Cerebellar cortex (tissue), 1 donor: ENCODE results near the gene IDE.
"Not testable (repeated sequence)": the region's sequence is repeated elsewhere in the genome, so short reads cannot be mapped to it uniquely, and the experiment has no call there.

Experiments used
- DNase-seq: peaks from one replicate; pipeline ENCODE4 v3.0.0-alpha.2; 2015; ENCODE audit warnings: low spot score

Gene IDE

DNA sequence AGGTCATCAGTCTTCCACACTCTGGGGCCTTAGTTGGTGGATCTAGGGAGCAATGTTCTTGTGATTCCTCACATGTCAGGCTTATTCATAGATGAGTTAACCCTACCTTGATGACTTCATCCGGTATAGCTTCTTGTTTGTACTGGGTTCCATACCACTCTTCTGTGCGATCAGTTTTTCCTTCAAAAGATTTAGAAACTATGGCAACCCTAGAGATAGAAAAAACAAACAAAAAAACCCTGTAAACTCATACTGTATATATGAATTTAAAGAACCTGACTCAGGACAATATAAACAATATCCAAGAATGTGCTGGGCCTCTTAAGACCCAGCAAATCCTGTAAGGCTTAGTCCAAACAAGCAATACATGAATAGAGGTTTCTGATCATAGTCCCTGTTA lies 83.5 kb downstream of the IDE start:
- no peak for DNase-seq

- no peak for DNase-seq
These were observed 87.3 kb downstream of the IDE start for GRCh38 chr10:92486637-92487036.

DNA sequence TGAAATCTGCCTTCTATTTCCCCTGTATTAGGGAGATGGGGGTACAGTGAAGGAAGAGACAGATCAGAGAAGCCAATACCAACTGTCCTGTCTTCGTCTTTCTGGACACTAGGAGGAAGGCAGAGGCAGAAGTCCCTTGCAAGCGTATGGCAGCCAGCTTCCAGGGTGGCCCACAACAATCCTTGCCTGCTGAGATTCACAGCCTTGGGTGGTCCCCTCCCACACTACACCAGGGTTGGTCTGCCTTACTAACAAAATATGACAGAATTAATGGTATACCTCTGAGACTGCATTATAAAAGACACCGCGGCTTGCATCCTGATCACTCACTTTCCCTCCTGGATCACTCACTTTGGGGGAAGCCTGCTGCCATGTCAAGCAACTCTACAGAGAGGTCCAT lies 90.4 kb downstream of the IDE start:
- no peak for DNase-seq

DNA sequence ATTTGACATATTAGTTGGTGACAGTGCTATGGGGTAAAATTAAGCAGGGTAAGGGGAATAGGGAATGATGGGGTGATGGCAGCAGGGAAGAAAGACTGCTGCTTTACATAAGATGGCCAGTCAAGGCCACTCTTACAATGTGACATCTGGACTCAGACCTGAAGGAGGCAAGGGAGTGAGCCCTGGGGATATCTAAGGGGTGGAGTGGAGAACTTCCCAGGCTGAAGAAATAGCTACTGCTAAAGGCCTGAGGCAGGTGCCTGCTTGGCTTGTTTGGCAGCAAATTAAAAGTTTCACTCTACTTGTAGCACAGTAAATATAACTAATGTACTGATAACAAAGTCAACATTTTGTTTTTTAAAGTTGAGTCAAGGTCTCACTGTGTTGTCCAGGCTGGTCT lies 93.5 kb downstream of the IDE start:
- no peak for DNase-seq

- DNase-seq = no peak
These were observed 94.3 kb downstream of the IDE start for GRCh38 chr10:92479547-92479946.

- DNase-seq = no peak
These were observed 95.4 kb downstream of the IDE start for GRCh38 chr10:92478536-92478935.

GRCh38 chr10:92475357-92475868 lies 98.5 kb downstream of the IDE start:
- DNase-seq = no peak

DNA sequence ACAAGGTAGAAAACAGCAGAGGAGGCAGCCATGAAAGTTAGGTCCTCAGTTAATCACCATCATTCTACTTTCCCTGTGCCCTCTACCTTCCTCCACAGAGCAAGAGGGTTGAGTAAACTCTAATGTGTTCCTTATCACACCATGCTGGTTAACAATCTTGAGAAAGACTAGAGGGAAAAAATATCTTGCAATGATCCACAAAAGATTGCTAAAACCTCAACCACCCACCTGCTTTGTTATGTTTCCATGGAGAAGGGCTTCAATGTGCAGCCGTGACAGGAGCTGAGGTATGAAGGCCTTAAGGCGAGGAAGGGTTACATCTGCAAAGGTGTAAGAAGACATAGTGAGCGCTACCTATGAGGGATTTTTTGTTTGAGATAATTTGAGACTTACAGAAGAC lies 103.9 kb downstream of the IDE start:
- DNase-seq = no peak

GRCh38 chr10:92464364-92464763 lies 109.5 kb downstream of the IDE start:
- no peak for DNase-seq

- DNase-seq = no peak
These were observed 110.3 kb downstream of the IDE start for GRCh38 chr10:92463582-92463981.

DNA sequence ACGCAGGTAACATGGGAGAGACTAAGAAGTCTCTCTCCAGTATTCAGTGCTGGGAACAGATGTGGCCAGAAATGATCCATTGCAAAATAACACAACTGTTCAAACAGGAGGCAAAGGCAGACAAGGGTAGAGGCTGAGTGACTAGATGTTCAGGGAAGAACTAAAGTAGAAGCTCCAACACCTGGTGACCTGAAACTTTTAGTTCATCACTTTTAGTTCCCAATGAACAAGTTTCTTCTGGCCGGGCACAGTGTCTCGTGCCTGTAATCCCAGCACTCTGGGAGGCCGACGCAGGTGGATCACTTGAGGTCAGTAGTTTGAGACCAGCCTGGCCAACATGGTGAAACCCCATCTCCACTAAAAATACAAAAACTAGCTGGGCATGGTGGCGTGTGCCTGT lies 118.9 kb downstream of the IDE start:
- not testable (repeated sequence) for DNase-seq

DNA sequence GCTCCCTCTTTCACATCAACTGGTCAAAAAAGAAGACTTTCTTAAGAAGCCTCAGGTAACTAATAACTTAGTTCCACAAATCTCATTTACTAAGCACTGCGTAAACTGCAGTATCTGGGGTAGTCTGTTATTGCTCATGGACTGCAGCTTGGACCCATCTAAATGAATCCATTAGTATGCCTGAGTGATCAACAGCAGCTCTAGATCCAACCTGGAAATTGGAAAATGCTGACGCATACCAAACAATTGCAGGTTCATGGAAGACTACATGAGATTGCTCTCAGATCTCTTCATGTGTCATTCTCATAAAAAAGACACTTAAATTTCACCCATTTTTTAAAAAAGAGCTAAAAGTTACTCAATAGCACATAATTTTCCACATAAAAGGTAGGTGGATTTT lies 121.6 kb downstream of the IDE start:
- no peak for DNase-seq

- DNase-seq = no peak
These were observed 122.5 kb downstream of the IDE start for GRCh38 chr10:92451431-92451830.

GRCh38 chr10:92450896-92451295 lies 123.0 kb downstream of the IDE start:
- no peak for DNase-seq

GRCh38 chr10:92440578-92440977 lies 133.3 kb downstream of the IDE start:
- DNase-seq = no peak

GRCh38 chr10:92438220-92438619 lies 135.7 kb downstream of the IDE start:
- DNase-seq = no peak

DNA sequence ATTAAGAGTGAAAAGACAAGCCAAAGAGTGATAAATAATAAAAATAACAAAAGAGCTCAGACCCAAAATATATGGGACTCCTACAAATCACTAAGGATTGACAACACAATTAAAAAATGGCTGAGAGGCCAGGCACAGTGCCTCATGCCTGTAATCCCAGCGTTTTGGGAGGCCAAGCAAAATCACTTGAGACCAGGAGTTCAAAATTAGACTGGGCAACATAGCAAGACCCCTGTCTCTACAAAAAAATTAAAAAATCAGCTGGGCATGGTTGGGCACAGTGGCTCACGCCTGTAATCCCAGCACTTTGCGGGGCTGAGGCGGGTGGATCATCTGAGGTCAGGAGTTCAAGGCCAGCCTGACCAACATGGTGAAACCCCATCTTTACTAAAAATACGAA lies 137.3 kb downstream of the IDE start:
- DNase-seq = no peak

GRCh38 chr10:92436065-92436464 lies 137.8 kb downstream of the IDE start:
- DNase-seq = not testable (repeated sequence)

GRCh38 chr10:92434385-92434784 lies 139.5 kb downstream of the IDE start:
- DNase-seq = no peak

DNA sequence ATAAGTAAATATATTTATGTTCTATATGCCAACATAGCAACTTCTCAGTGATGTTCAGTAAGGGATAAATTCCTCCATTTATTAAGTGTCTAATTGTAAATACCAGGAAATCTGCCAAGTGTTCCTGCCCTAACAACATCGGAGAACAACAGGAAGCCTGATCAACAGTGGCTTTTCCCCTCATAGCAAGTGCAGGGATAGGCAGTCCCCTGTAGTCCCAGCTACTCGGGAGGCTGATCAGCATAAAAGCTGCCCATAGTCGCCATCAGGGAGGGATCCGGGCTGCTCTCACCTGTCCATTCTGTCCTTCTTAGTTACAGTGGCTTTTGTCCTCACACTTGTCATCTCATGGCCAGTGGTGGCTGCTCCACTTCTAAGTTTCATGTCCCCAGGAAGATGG lies 141.3 kb downstream of the IDE start:
- DNase-seq = no peak

DNA sequence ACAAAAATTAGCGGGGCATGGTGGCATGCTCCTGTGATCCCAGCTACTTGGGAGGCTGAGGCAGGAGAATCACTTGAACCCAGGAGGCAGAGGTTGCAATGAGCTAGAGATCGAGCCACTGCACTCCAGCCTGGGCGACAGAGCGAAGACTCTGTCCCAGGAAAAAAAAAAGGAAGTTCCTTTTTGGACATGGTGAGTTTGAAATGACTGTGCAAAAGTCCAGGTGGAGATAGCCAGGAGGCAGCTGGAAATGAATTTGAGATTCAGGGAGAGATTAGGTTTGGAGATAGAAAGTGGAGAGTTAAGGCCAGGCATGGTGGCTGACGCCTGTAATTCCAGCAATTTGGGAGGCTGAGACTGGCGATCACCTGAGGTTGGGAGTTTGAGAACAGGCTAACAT lies 143.8 kb downstream of the IDE start:
- no peak for DNase-seq

DNA sequence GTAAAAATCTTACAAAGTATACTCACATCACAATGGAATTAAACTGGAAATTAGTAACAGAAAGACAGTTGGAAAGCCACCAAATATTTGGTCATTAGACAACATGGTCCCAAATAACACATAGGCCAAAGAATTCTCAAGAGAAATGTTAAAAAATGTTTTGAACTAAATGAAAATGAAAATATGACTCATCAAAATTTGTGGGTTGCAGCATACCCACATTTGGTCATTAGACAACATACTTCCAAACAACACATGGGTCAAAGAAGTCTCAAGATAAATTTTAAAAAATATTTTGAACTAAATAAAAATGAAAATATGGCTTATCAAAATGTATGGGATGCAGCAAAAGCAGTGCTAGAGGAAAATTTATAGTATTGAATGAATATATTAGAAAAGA lies 152.3 kb downstream of the IDE start:
- no peak for DNase-seq

- DNase-seq = no peak
These were observed 153.2 kb downstream of the IDE start for GRCh38 chr10:92420546-92421275.
